ENCODE data around the gene B9D1.

B9D1 gene

GRCh38 chr17:19317359-19318095, 45.0 kb downstream of the B9D1 start:
- DNase-seq: no peak

GRCh38 chr17:19316761-19317358, 45.7 kb downstream of the B9D1 start:
- DNase-seq: no peak

- no peak for DNase-seq
These were observed 47.4 kb downstream of the B9D1 start for GRCh38 chr17:19315104-19315503.

- DNase-seq: no peak
These were observed 48.5 kb downstream of the B9D1 start for GRCh38 chr17:19313746-19314651.

GRCh38 chr17:19313066-19313745, 49.3 kb downstream of the B9D1 start:
- DNase-seq: no peak

GRCh38 chr17:19312406-19312805, 50.1 kb downstream of the B9D1 start:
- no peak for DNase-seq

GRCh38 chr17:19311421-19312215, 50.9 kb downstream of the B9D1 start:
- no peak for DNase-seq

GRCh38 chr17:19311016-19311415, 51.5 kb downstream of the B9D1 start:
- no peak for DNase-seq

- no peak for DNase-seq
These were observed 52.4 kb downstream of the B9D1 start for GRCh38 chr17:19310151-19310550.

- no peak for DNase-seq
These were observed 52.8 kb downstream of the B9D1 start for GRCh38 chr17:19309701-19310100.

GRCh38 chr17:19308398-19308797, 54.1 kb downstream of the B9D1 start:
- no peak for DNase-seq

- DNase-seq: no peak
These were observed 55.0 kb downstream of the B9D1 start for GRCh38 chr17:19307521-19307920.

- no peak for DNase-seq
These were observed 56.1 kb downstream of the B9D1 start for GRCh38 chr17:19306160-19307111.

GRCh38 chr17:19305761-19306159, 56.8 kb downstream of the B9D1 start:
- no peak for DNase-seq

- DNase-seq: no peak
These were observed 57.3 kb downstream of the B9D1 start for GRCh38 chr17:19305256-19305655.

GRCh38 chr17:19304751-19305150, 57.8 kb downstream of the B9D1 start:
- no peak for DNase-seq

- no peak for DNase-seq
These were observed 58.3 kb downstream of the B9D1 start for GRCh38 chr17:19304209-19304608.

GRCh38 chr17:19303367-19303776, 59.2 kb downstream of the B9D1 start:
- DNase-seq: no peak

- no peak for DNase-seq
These were observed 59.7 kb downstream of the B9D1 start for GRCh38 chr17:19302791-19303331.

- no peak for DNase-seq
These were observed 60.5 kb downstream of the B9D1 start for GRCh38 chr17:19301973-19302372.
